Measurements from ENCODE around the gene SEPSECS. TPM values are rescaled to one million over a fixed set of nuclear protein-coding genes. Genes with fewer than 3 reads are reported as not detected.

Gene SEPSECS
- total and polyA plus RNA-seq, 2 of the 8 experiments (the other 6 are each of a cell fraction or from before 2014, with no cell fraction given): 1.9 to 4.1 TPM

GRCh38 chr4:25075129-25075528 lies 85.1 kb downstream of the SEPSECS start (continued):
- no peak for TF ChIP-seq MAX (IDR thresholded peaks at IDR 0.05)

Data from H1 (cell line).